HFFc6 (cell line): ENCODE results near the gene HDAC10. TPM values are rescaled to one million over a fixed set of nuclear protein-coding genes. Genes with fewer than 3 reads are reported as not detected.

Experiments used
- DNase-seq: peaks from one replicate; pipeline ENCODE4 v3.0.0-alpha.2; 2018
- H3K27ac Mint-ChIP-seq: 2 replicates; pipeline ENCODE4 v1.8.0; 2020; ENCODE audit warnings: mild to moderate bottlenecking, mixed read lengths
- H3K27me3 Mint-ChIP-seq: 2 replicates; pipeline ENCODE4 v1.8.0; 2021; ENCODE audit warnings: mild to moderate bottlenecking, moderate library complexity, mixed read lengths; ENCODE audit not compliant: insufficient read depth
- H3K36me3 Mint-ChIP-seq: 2 replicates; pipeline ENCODE4 v1.8.0; 2021; ENCODE audit warnings: low read depth, mixed read lengths
- H3K4me1 Mint-ChIP-seq: 2 replicates; pipeline ENCODE4 v1.8.0; 2020; ENCODE audit warnings: low read depth, mixed read lengths
- H3K4me3 Mint-ChIP-seq: 2 replicates; pipeline ENCODE4 v1.8.0; 2020; ENCODE audit warnings: mild to moderate bottlenecking, moderate library complexity, mixed read lengths
- H3K9me3 Mint-ChIP-seq: 2 replicates; pipeline ENCODE4 v1.8.0; 2020; ENCODE audit warnings: mild to moderate bottlenecking, mixed read lengths
- total RNA-seq, 6 experiments: library from RNA; stranded (reverse); fragmentation: NEBNext Ultra II Directional; extraction: Animal tissue kit (Norgen Biotek cat#: 25700); gene quantifications; 2 replicates in 1 of 6; 3 replicates in 5 of 6; pipeline ENCODE4 v1.2.3, GENCODE V29; 2021
- TF ChIP-seq, protein P1 (sequence below): fragments of 200-600 bp; sonication (generic); IDR thresholded peaks from 2 replicates; pipeline ENCODE4 v1.5.0; 2021; ENCODE audit warnings: antibody characterized with exemption, mild to moderate bottlenecking

HDAC10 gene
- total RNA-seq, 6 experiments from 2014 or later = 24.2 to 30.9 (median 28.9) TPM

GRCh38 chr22:50298266-50298637 lies 47.2 kb upstream of the HDAC10 start:
- Mint-ChIP-seq H3K4me3 (no peak overlapping the region), H3K9me3 (no peaks in the 10 kb centered on the region), H3K27ac (peak overlapping the region; percentile 63), H3K4me1 (peaks cover 50% of the 10 kb centered on the region), H3K36me3 (0 out of 2 replicates have a peak, but pooled peaks cover 5% of the 10 kb centered on the region), H3K27me3 (peaks cover 1% of the 10 kb centered on the region)
- TF ChIP-seq, protein P1, sequence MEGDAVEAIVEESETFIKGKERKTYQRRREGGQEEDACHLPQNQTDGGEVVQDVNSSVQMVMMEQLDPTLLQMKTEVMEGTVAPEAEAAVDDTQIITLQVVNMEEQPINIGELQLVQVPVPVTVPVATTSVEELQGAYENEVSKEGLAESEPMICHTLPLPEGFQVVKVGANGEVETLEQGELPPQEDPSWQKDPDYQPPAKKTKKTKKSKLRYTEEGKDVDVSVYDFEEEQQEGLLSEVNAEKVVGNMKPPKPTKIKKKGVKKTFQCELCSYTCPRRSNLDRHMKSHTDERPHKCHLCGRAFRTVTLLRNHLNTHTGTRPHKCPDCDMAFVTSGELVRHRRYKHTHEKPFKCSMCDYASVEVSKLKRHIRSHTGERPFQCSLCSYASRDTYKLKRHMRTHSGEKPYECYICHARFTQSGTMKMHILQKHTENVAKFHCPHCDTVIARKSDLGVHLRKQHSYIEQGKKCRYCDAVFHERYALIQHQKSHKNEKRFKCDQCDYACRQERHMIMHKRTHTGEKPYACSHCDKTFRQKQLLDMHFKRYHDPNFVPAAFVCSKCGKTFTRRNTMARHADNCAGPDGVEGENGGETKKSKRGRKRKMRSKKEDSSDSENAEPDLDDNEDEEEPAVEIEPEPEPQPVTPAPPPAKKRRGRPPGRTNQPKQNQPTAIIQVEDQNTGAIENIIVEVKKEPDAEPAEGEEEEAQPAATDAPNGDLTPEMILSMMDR = no peak
- DNase-seq = no peak

GRCh38 chr22:50297510-50298265 lies 46.6 kb upstream of the HDAC10 start:
- Mint-ChIP-seq H3K27me3 (peaks cover 2% of the 10 kb centered on the region), H3K4me3 (no peak overlapping the region; the same call in 1 of the 2 replicates), H3K4me1 (peaks cover 48% of the 10 kb centered on the region), H3K27ac (peak overlapping the region; percentile 63), H3K9me3 (no peaks in the 10 kb centered on the region), H3K36me3 (peaks cover 6% of the 10 kb centered on the region; the same call in 1 of the 2 replicates)
- TF ChIP-seq, protein P1 = no peak
- DNase-seq = no peak

DNA sequence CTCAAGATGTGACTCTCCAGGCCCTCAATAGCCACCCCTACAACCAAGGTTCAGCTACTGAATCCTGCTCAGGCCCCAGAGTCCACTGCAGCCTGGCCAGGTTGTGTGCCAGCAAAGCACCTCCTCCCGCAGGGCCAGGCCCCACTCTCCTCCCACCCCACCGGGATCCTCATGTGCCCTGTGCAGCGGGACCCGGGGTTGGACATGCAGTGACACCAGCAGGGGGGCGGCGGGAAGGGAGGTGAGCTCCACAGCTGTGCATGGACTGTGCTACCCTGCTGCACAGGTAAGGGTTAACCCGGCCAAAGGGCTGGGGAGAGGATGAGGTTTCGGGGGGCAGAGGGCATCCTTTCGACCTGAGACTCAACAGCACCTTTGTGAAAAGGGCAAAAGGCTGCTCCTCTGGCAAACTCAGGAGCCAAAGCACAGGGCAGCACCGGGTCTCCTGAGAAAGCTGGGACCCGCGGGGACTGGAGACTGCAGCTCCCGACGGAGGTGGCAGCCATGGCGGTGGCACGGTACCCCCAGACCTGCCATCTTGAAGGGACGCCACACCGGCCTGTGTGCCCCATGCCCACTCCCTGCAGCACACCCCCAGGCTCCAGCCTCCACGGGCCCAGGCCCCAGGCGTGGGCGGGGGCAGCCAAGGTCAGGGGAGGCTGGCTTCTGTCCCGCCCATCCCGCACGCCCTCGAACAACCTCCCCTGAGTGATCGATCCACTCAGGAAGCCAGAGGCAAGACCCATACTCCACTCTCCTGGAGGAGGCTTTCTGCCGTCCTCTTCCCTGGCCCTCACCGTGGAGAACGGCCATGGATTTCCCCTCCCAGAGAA lies 45.8 kb upstream of the HDAC10 start:
- Mint-ChIP-seq H3K27me3 (peaks cover 6% of the 10 kb centered on the region; the same call in 1 of the 2 replicates), H3K36me3 (peaks cover 9% of the 10 kb centered on the region; the same call in 1 of the 2 replicates), H3K4me3 (no peak overlapping the region), H3K9me3 (no peaks in the 10 kb centered on the region), H3K27ac (peak overlapping the region; percentile 63; the same call in 1 of the 2 replicates), H3K4me1 (peaks cover 48% of the 10 kb centered on the region)
- no peak for DNase-seq
- TF ChIP-seq, protein P1 = no peak

- H3K36me3 Mint-ChIP-seq = peaks cover 9% of the 10 kb centered on the region; the same call in 1 of the 2 replicates
- no peak for DNase-seq
Observed at GRCh38 chr22:50294319-50294656, 43.2 kb upstream of the HDAC10 start.

More at GRCh38 chr22:50294319-50294656, 43.2 kb upstream of the HDAC10 start:
- TF ChIP-seq, protein P1 = no peak
- Mint-ChIP-seq H3K4me3 (no peak overlapping the region; the same call in 1 of the 2 replicates), H3K27ac (peak overlapping the region; percentile 72), H3K4me1 (peaks cover 38% of the 10 kb centered on the region), H3K9me3 (no peaks in the 10 kb centered on the region), H3K27me3 (peaks cover 6% of the 10 kb centered on the region; the same call in 1 of the 2 replicates)
